ENCODE measurements around the gene HSPB2. TPM values are rescaled to one million over a fixed set of nuclear protein-coding genes. Genes with fewer than 3 reads are reported as not detected.
"Not testable (repeated sequence)": the region's sequence is repeated elsewhere in the genome, so short reads cannot be mapped to it uniquely, and the experiment has no call there.

HSPB2 gene
- total RNA-seq = under 1 TPM in 1 of 2 experiments, not detected in 1; 0.23 TPM

GRCh38 chr11:111912535-111912934 lies at the start of gene HSPB2:
HSPB2 (plus strand) TSS chr11:111912734; CDS start chr11:111912830, 96 bp downstream.
- ATAC-seq (ENCODE audit: low read depth) (no peak), DNase-seq (no peak)
- Mint-ChIP-seq H3K36me3 (no peaks in the 10 kb centered on the region), H3K9me3 (no peaks in the 10 kb centered on the region), H3K4me1 (no peaks in the 10 kb centered on the region), H3K27me3 (peaks cover 54% of the 10 kb centered on the region), H3K27ac (no peak within 1 kb of the TSS), H3K4me3 (no peak within 1 kb of the TSS)
- POLR2A ChIA-PET = no interaction called here

GRCh38 chr11:111870113-111870512 lies 42.4 kb upstream of the HSPB2 start:
- DNase-seq (no peak), ATAC-seq (ENCODE audit: low read depth) (no peak)
- peaks cover 16% of the 10 kb centered on the region for H3K4me1 Mint-ChIP-seq
- no peak overlapping the region for H3K27ac Mint-ChIP-seq
- peak overlapping the region; percentile 53 for H3K4me3 Mint-ChIP-seq
- POLR2A ChIA-PET = interaction anchor here (1.4 to 2.0 kb wide), 3 partner anchors 69 to 217 kb away, joined by 4 to 8 read pairs (median 5); partner anchors contain the start of genes PPP2R1B, SDHD and TIMM8B
- H3K36me3 Mint-ChIP-seq = peaks cover 19% of the 10 kb centered on the region
- no peaks in the 10 kb centered on the region for H3K27me3 Mint-ChIP-seq
- H3K9me3 Mint-ChIP-seq = no peaks in the 10 kb centered on the region

- H3K9me3 Mint-ChIP-seq = no peaks in the 10 kb centered on the region
- POLR2A ChIA-PET = interaction anchor here (1.2 to 2.0 kb wide), 5 partner anchors 9 to 216 kb away, joined by 4 to 8 read pairs (median 8); partner anchors contain the start of genes CFAP68, PPP2R1B, SDHD and TIMM8B
- DNase-seq = no peak
- peaks cover 16% of the 10 kb centered on the region for H3K4me1 Mint-ChIP-seq
- ATAC-seq (ENCODE audit: low read depth) = peak; percentile 6
- H3K4me3 Mint-ChIP-seq = peak overlapping the region; percentile 84
- peak overlapping the region; percentile 78 for H3K27ac Mint-ChIP-seq
- peaks cover 19% of the 10 kb centered on the region for H3K36me3 Mint-ChIP-seq
- H3K27me3 Mint-ChIP-seq = no peaks in the 10 kb centered on the region
These were observed 42.0 kb upstream of the HSPB2 start for GRCh38 chr11:111870522-111870885.

DNA sequence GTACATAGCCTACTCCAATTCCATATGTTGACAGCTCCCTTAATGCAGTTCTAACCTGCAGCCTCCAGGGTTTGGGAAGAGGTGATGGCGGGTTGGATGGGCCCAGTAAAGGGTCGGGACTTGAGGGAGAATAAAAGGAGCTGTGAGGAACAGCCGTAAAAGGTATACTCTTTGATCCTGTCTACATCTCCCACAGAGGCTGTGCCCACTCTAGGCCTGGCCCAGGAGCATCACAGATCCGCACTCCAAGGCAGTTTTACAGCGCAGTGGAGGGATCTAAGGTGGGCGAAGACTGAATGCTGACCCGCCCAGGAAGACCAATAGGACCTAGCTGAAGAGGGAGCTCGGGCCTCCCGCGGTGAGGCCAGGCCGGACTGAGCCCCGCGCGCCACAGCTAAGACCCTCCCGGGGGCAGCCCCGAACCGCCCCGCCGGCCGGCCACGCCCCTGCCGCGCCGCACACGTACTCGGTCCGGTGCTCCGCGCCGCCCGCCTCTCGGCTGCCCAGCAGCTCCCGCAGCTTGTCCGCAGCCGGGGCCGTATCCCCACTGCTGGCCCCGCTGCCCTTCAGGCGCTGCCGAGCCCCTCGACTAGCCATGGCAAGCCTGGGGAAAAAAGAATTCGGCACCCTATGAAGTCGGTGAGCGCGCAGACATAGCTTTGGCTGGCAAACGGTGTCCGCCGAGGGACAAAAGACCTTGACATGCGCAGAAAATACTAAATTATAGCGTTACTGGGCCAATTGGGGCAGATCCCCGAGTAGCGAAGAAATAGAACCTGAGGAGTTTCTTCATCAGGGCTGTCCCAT lies 41.4 kb upstream of the HSPB2 start, which contains the start of gene ALG9:
TSS of gene ALG9 (minus strand) at position 696 of the 807 bp plus-strand sequence. CDS start at position 597, 99 bp downstream.
- peaks cover 19% of the 10 kb centered on the region for H3K36me3 Mint-ChIP-seq
- peak within 1 kb of the TSS; percentile 78 for H3K27ac Mint-ChIP-seq
- peaks cover 16% of the 10 kb centered on the region for H3K4me1 Mint-ChIP-seq
- DNase-seq (peak; percentile 93), ATAC-seq (ENCODE audit: low read depth) (peak; percentile 89)
- H3K4me3 Mint-ChIP-seq = peak within 1 kb of the TSS; percentile 84
- H3K9me3 Mint-ChIP-seq = no peaks in the 10 kb centered on the region
- no peaks in the 10 kb centered on the region for H3K27me3 Mint-ChIP-seq
- POLR2A ChIA-PET = interaction anchor here (1.2 to 2.0 kb wide), 5 partner anchors 9 to 216 kb away, joined by 4 to 8 read pairs (median 8); partner anchors contain the start of genes CFAP68, PPP2R1B, SDHD and TIMM8B

DNA sequence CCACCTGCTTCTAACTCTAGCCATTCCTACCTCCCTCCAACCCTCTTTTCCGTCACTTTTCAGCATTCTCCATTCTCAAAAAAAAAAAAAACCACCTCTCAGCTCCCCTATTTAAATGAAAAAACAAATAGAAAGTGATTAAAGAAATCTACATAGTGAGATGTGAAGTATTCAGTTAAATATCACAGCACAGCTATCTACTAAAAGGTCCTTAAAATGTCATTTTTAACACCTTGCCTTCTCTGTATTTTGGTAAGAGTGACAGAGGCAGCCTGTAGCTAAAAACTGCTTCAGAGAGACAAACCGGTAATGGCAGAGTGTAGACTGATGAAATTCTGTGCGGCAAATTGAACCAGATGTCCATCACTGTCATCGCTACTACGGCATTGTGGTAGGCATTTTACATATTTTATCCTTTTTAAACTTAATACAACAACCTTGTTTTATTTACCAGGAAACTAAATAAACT lies 40.8 kb upstream of the HSPB2 start:
- H3K36me3 Mint-ChIP-seq = peaks cover 13% of the 10 kb centered on the region
- H3K4me3 Mint-ChIP-seq = peak overlapping the region; percentile 84
- POLR2A ChIA-PET = interaction anchor here (1.2 to 2.0 kb wide), 4 partner anchors 8 to 215 kb away, joined by 4 to 8 read pairs (median 8); partner anchors contain the start of genes CFAP68, SDHD and TIMM8B
- ATAC-seq (ENCODE audit: low read depth) (no peak), DNase-seq (no peak)
- peaks cover 14% of the 10 kb centered on the region for H3K4me1 Mint-ChIP-seq
- peak overlapping the region; percentile 78 for H3K27ac Mint-ChIP-seq
- H3K27me3 Mint-ChIP-seq = no peaks in the 10 kb centered on the region
- no peaks in the 10 kb centered on the region for H3K9me3 Mint-ChIP-seq

DNA sequence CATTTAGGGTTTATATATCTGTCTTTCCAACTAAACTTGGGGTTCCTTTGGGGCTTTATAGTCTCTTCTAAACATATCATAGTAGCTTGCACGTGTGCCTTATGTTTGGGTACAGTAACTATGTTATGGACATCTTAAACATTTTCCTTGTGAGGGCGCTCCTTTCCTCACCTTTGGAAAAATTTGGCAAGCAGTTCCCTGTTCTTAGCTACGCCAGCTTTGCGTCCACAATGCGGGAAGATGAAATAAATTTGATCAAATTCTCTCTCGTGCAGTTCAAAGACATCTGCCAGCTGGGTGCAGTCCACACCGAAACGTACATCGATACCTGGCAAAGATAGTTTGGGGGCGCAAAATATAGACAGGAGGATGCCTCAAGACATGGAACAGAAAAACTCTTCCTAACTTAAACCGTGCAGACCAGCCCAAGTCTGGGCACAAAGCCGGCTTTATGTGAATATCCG lies 34.1 kb upstream of the HSPB2 start:
- no peak for ATAC-seq (ENCODE audit: low read depth)
- Mint-ChIP-seq H3K4me3 (peak overlapping the region; percentile 97), H3K27ac (peak overlapping the region; percentile 100), H3K4me1 (peaks cover 14% of the 10 kb centered on the region), H3K27me3 (no peaks in the 10 kb centered on the region), H3K9me3 (no peaks in the 10 kb centered on the region), H3K36me3 (peaks cover 3% of the 10 kb centered on the region)
- POLR2A ChIA-PET = interaction anchor here (1.0 kb wide), 1 partner anchor 58 kb away, joined by 3 read pairs; no protein-coding TSS in a partner anchor
- no peak for DNase-seq

DNA sequence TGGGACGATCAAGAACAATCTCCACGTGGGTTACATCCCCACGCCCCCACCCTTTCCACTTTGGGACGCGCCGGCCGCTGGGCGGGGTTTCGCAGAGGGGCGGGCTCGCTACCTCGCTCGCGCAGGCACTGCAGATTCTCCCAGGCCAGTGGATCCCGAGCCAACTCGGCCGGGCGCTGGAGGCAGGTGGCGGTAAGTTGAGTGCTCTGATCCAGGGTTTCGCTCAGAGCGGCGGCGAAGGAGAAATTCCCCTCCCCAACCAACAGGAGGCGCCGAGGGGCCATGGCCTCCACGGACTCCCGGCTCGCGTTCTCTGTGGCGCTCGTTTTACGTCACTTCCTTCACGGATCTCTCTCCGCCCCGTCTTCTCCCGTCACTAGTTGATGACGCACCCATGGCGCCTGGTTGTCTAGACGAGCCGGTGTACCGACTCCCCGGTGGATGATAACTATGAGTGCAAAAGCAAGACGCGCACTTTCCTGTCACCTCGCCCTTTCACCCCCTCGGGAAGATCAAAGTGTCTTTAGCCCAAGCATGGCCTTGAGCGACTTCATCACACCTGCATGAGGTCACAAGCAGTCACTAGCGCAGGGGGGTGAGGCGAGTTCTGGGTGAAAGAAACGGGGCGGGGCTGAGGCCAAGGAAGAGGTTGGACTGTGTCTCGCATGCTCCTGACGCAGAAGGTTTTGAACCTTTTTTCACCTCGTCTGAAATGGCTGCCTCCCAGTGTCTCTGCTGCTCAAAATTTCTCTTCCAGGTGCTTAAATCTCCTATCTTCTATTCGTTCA lies 33.5 kb upstream of the HSPB2 start, which contains the start of the genes CFAP68 and FDXACB1:
TSS of gene CFAP68 (plus strand) at position 693 of the 788 bp plus-strand sequence. CDS start at position 713, 20 bp downstream.
TSS of gene FDXACB1 (minus strand) at position 317 of the 788 bp plus-strand sequence. CDS start at position 284, 33 bp downstream.
- DNase-seq = peak; percentile 93
- Mint-ChIP-seq H3K4me3 (peak within 1 kb of the TSS; percentile 97), H3K4me1 (peaks cover 14% of the 10 kb centered on the region), H3K9me3 (no peaks in the 10 kb centered on the region), H3K36me3 (peaks cover 3% of the 10 kb centered on the region), H3K27me3 (no peaks in the 10 kb centered on the region), H3K27ac (peak within 1 kb of the TSS; percentile 100)
- peak; percentile 94 for ATAC-seq (ENCODE audit: low read depth)
- POLR2A ChIA-PET = interaction anchor here (1.0 to 2.7 kb wide), 3 partner anchors 8 to 57 kb away, joined by 3 to 8 read pairs (median 8); partner anchors contain the start of gene ALG9

GRCh38 chr11:111879637-111879960 lies 32.9 kb upstream of the HSPB2 start:
- Mint-ChIP-seq H3K27me3 (no peaks in the 10 kb centered on the region), H3K4me1 (peaks cover 14% of the 10 kb centered on the region), H3K36me3 (peaks cover 3% of the 10 kb centered on the region), H3K27ac (peak overlapping the region; percentile 100), H3K9me3 (no peaks in the 10 kb centered on the region), H3K4me3 (peak overlapping the region; percentile 97)
- ATAC-seq (ENCODE audit: low read depth) (peak; percentile 3), DNase-seq (peak; percentile 30)
- POLR2A ChIA-PET = interaction anchor here (0.7 to 2.7 kb wide), 3 partner anchors 8 to 52 kb away, joined by 3 to 8 read pairs (median 8); partner anchors contain the start of gene ALG9

DNA sequence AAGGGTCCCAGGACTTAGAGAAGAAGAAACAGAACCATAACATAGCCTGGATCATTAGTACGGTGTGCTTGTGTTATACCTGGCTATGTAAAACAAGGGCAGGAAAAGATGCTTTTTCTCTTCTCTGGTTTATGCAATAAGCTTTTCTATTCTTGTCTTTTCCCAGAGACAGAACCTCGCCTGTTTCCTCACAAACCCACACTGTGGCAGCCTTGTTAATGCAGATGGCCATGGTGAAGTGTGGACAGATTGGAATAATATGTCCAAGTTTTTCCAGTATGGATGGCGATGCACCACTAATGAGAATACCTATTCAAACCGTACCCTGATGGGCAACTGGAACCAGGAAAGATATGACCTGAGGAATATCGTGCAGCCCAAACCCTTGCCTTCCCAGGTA lies 30.3 kb upstream of the HSPB2 start:
- no peak for ATAC-seq (ENCODE audit: low read depth)
- Mint-ChIP-seq H3K4me3 (no peak overlapping the region), H3K27me3 (no peaks in the 10 kb centered on the region), H3K4me1 (peaks cover 14% of the 10 kb centered on the region), H3K27ac (no peak overlapping the region), H3K9me3 (no peaks in the 10 kb centered on the region), H3K36me3 (no peaks in the 10 kb centered on the region)
- POLR2A ChIA-PET = no interaction called here
- DNase-seq = no peak

- POLR2A ChIA-PET = interaction anchor here (0.7 kb wide), 1 partner anchor 380 kb away, joined by 4 read pairs; no protein-coding TSS in a partner anchor
- not testable (repeated sequence) for H3K4me3 Mint-ChIP-seq; H3K27ac Mint-ChIP-seq; H3K9me3 Mint-ChIP-seq; H3K36me3 Mint-ChIP-seq; ATAC-seq (ENCODE audit: low read depth); DNase-seq; H3K27me3 Mint-ChIP-seq; H3K4me1 Mint-ChIP-seq
These were observed 27.5 kb upstream of the HSPB2 start for GRCh38 chr11:111885053-111885452.

GRCh38 chr11:111886032-111886431 lies 26.5 kb upstream of the HSPB2 start:
- Mint-ChIP-seq H3K9me3 (no peaks in the 10 kb centered on the region), H3K4me1 (no peaks in the 10 kb centered on the region), H3K4me3 (no peak overlapping the region), H3K27ac (no peak overlapping the region), H3K36me3 (no peaks in the 10 kb centered on the region), H3K27me3 (no peaks in the 10 kb centered on the region)
- ATAC-seq (ENCODE audit: low read depth) (no peak), DNase-seq (no peak)
- POLR2A ChIA-PET = interaction anchor here (0.6 kb wide), 1 partner anchor 14 kb away, joined by 4 read pairs; no protein-coding TSS in a partner anchor

- Mint-ChIP-seq H3K4me3 (no peak overlapping the region), H3K4me1 (no peaks in the 10 kb centered on the region), H3K27me3 (no peaks in the 10 kb centered on the region), H3K36me3 (no peaks in the 10 kb centered on the region), H3K9me3 (no peaks in the 10 kb centered on the region), H3K27ac (no peak overlapping the region)
- ATAC-seq (ENCODE audit: low read depth) (no peak), DNase-seq (no peak)
- POLR2A ChIA-PET = no interaction called here
These were observed 25.7 kb upstream of the HSPB2 start for GRCh38 chr11:111886844-111887243.
